22Rv1 (cell line): ENCODE results near the gene DAB1.

Experiments used
- H3K27ac ChIP-seq: fragments of 450-650 bp; 2 replicates; pipeline ENCODE4 v1.5.1; 2017
- CTCF ChIP-seq: fragments of 450-650 bp; IDR thresholded peaks from 2 replicates; pipeline ENCODE4 v1.5.1; 2017; ENCODE audit warnings: mild to moderate bottlenecking
- ZFX ChIP-seq: fragments of 450-650 bp; IDR thresholded peaks from 2 replicates; pipeline ENCODE4 v1.6.1; 2017; ENCODE audit warnings: antibody characterized with exemption, borderline replicate concordance

Gene DAB1

DNA sequence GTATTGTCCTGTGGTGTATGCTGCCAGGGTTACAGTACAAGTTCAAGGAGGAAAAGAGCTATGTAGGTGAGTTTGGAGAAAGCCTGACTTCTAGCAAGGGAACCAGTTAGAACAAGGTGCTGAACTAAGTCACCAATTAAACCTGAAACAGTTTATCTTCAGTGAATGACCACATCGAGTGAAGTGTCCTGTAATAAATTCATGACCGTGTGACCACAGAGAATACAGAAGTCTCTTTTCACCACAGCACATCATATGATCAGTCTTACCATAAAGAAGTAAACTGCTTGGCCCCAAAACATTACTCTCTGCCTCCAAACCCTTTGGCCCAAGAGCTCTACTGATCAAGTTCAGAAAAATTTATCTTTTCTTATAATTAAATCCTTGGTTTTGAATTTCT lies 141.4 kb downstream of the DAB1 start:
- H3K27ac ChIP-seq = no peak overlapping the region
- TF ChIP-seq CTCF (no peak), ZFX (no peak)

GRCh38 chr1:57281324-57281723 lies 142.5 kb downstream of the DAB1 start:
- no peak overlapping the region for H3K27ac ChIP-seq
- no peak for TF ChIP-seq CTCF

GRCh38 chr1:57279909-57280666 lies 143.8 kb downstream of the DAB1 start:
- no peak overlapping the region for H3K27ac ChIP-seq

GRCh38 chr1:57278558-57278957 lies 145.3 kb downstream of the DAB1 start:
- no peak overlapping the region for H3K27ac ChIP-seq
- no peak for TF ChIP-seq ZFX
- TF ChIP-seq CTCF = no peak

More at GRCh38 chr1:57279909-57280666, 143.8 kb downstream of the DAB1 start:
- TF ChIP-seq ZFX = no peak
- no peak for TF ChIP-seq CTCF

DNA sequence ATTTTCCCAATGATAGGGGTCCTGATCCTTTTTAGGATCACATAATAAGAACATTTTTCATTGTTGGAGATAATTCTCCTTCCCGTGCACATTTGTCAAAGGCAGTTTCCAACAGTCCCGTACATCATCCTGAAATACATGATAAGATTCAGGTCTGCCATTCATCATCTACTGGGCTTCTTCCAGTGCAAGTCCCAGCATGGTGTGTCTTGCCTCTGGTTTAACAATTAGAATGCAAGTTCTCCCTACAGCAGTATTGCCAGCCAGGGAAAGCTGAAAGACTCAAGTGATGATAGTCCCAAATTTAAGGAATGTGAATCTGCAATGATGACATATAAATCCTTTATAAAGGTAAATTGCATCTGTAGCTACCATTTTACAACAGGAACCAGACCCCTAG lies 146.2 kb downstream of the DAB1 start:
- TF ChIP-seq ZFX = no peak
- TF ChIP-seq CTCF = no peak
- H3K27ac ChIP-seq = no peak overlapping the region

- H3K27ac ChIP-seq = no peak overlapping the region
- no peak for TF ChIP-seq ZFX
- no peak for TF ChIP-seq CTCF
Measured at GRCh38 chr1:57276918-57277317, 146.9 kb downstream of the DAB1 start.

DNA sequence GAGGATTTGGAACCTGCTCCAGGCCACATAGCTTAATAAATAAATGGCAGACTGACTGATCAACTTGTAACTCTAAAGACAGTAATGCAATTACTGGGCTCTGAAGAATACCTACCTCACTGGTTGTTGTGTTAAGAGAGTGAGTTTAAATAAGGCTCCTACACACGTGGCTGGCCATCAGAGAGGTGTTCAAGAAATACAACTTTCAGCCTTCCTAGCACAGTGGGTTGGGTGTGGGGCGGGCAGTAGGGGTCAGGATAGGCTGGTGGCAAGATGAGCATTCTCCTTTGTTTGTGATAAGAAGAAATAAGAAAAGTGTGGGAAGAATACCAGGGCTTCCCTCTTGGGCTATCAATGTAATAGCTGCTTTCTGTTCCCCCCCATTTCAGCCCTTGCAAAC lies 151.3 kb downstream of the DAB1 start:
- H3K27ac ChIP-seq = no peak overlapping the region
- TF ChIP-seq CTCF = no peak
